Aorta (tissue), 5 donors: Measurements from ENCODE around the gene CEP170B. TPM values are rescaled to one million over a fixed set of nuclear protein-coding genes. Genes with fewer than 3 reads are reported as not detected.

ENCODE experiments used
- ATAC-seq: fragments of 200-7000 bp; cut with Tn5 transposase; one replicate; pipeline ENCODE4 v1.9.1; 2022; ENCODE audit warnings: moderate library complexity; ENCODE audit not compliant: low FRiP score
- DNase-seq, 2 donors: peaks; one replicate each; pipeline ENCODE4 v3.0.0-alpha.2; 2020
- H3K27ac ChIP-seq, 2 donors: one replicate each; pipeline ENCODE4 v1.5.1; 2013; ENCODE audit warnings: low read length in 2 of 2, mild to moderate bottlenecking in 2 of 2, moderate library complexity in 2 of 2, control low read depth in 1 of 2, inconsistent platforms in 1 of 2, low read depth in 1 of 2
- H3K27me3 ChIP-seq, 2 donors: one replicate each; pipeline ENCODE4 v1.6.1; 2013; ENCODE audit warnings: control low read depth in 1 of 2, low read length in 1 of 2, mild to moderate bottlenecking in 1 of 2, moderate library complexity in 1 of 2; ENCODE audit not compliant: insufficient read depth in 2 of 2, control insufficient read depth in 1 of 2
- H3K36me3 ChIP-seq, 2 donors: one replicate each; pipeline ENCODE4 v1.6.1; 2013; ENCODE audit warnings: control low read depth in 1 of 2, low read length in 1 of 2, mild to moderate bottlenecking in 1 of 2; ENCODE audit not compliant: insufficient read depth in 2 of 2, control insufficient read depth in 1 of 2
- H3K4me1 ChIP-seq, 2 donors: one replicate each; pipeline ENCODE4 v1.6.1; 2013; ENCODE audit warnings: low read length in 2 of 2, control low read depth in 1 of 2, mild to moderate bottlenecking in 1 of 2, moderate library complexity in 1 of 2; ENCODE audit not compliant: insufficient read depth in 2 of 2, control insufficient read depth in 1 of 2
- H3K4me3 ChIP-seq, 2 donors: one replicate each; pipeline ENCODE4 v1.5.1; 2013; ENCODE audit warnings: low read length in 2 of 2, control low read depth in 1 of 2, mild to moderate bottlenecking in 1 of 2
- H3K9me3 ChIP-seq: one replicate; pipeline ENCODE4 v1.6.1; 2013; ENCODE audit warnings: mild to moderate bottlenecking, low read length; ENCODE audit not compliant: control insufficient read depth
- WGBS, 2 donors: extraction: QIAGEN DNeasy Blood & Tissue Kit; methylation state at CpG; one replicate each; pipeline ENCODE4 v1.1.7; 2013; 5-methylcytosine and 5-hydroxymethylcytosine counted together
- intact Hi-C, 2 donors: fragments of 100-400 bp; cut with DNase I; formaldehyde crosslinking; loops; one replicate each; pipeline versions ENCODE4 v1.14.2 to v1.15.0; 2022
- polyA plus RNA-seq, 2 donors: library from polyadenylated mRNA; stranded (reverse); fragments of 200-250 nt; gene quantifications; one replicate each; pipeline ENCODE4 v1.2.3, GENCODE V29; 2013
- total RNA-seq, 2 donors: library from RNA; stranded (reverse); fragmentation: NEBNext Ultra II Directional; extraction: Animal tissue kit (Norgen Biotek cat#: 25700); gene quantifications; one replicate each; pipeline ENCODE4 v1.2.1, GENCODE V29; 2021
- donor health status: healthy with polysubstance abuse.
- donor health status: Bipolar disorder and iron deficiency.
- donor health status: DM: no; HTN: no; CAD: no.
- donor health status: DM: no; HTN: no; CAD: no.
- donor health status: DM: yes; HTN: yes; CAD: no.

CEP170B gene
- total and polyA plus RNA-seq, 4 donors: 6.4 to 36.2 (median 23.1) TPM

DNA sequence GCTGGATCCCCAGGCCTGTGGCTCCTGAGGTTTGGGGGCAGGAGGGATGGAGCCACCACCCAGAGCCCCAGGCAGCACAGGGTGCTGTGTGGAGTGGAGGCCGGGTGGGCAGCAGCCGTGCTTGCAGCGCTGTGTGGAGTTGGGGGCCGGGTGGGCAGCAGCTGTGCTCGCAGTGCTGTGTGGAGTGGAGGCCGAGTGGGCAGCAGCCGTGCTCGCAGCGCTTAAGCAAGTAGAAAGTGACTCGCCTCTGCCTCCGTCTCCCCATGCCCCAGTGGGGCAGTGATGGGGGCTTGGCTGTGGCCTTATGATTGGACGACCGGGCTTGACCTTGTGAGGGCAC lies 10.3 kb downstream of the CEP170B start:
- intact Hi-C loops: no loop called here
- 97% methylated on average over 13 of the region's 13 CpGs for WGBS, 2 donors
- peaks cover 0 to 2% of the 10 kb centered on the region in 2 donors for H3K36me3 ChIP-seq
- H3K4me1 ChIP-seq: no peaks in the 10 kb centered on the region
- DNase-seq (no peak), ATAC-seq (no peak)
- H3K4me3 ChIP-seq: no peak overlapping the region
- H3K27ac ChIP-seq: no peak overlapping the region
- H3K9me3 ChIP-seq: no peaks in the 10 kb centered on the region
- H3K27me3 ChIP-seq: no peaks in the 10 kb centered on the region

GRCh38 chr14:104875811-104876210 lies 10.7 kb downstream of the CEP170B start:
- ATAC-seq (no peak), DNase-seq (no peak)
- 97 to 100% methylated on average over 5 to 8 of the region's 8 CpGs for whole genome bisulfite sequencing, 2 donors
- intact Hi-C loops: no loop called here
- Histone ChIP-seq H3K27me3 (no peaks in the 10 kb centered on the region), H3K4me1 (no peaks in the 10 kb centered on the region), H3K4me3 (no peak overlapping the region), H3K36me3 (peaks cover 0 to 6% of the 10 kb centered on the region in 2 donors), H3K27ac (no peak overlapping the region), H3K9me3 (no peaks in the 10 kb centered on the region)

DNA sequence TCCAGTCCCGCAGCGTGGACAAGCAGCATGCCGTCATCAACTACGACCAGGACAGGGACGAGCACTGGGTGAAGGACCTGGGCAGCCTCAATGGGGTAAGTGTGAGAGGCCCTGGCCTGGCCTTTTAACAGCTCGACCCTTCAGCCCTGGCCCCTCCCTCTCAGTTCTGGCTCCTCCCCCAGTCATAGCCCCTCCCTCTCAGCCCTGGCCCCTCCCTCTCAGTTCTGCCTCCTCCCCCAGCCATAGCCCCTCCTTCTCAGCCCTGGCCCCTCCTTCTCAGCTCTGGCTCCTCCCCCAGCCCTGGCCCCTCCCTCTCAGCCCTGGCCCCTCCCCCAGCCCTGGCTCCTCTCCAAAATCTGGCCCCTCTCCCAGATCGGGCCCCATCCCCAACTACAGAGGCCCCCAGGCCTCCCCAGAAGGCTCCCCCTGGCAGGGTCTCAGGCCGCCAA lies 11.2 kb downstream of the CEP170B start:
- Histone ChIP-seq H3K4me1 (no peaks in the 10 kb centered on the region), H3K27ac (no peak overlapping the region), H3K4me3 (no peak overlapping the region), H3K27me3 (no peaks in the 10 kb centered on the region), H3K9me3 (no peaks in the 10 kb centered on the region), H3K36me3 (peaks cover 0 to 6% of the 10 kb centered on the region in 2 donors)
- WGBS, 2 donors: 89 to 97% methylated on average over 7 to 8 of the region's 8 CpGs
- intact Hi-C loops: no loop called here
- DNase-seq (no peak), ATAC-seq (no peak)

- DNase-seq (no peak), ATAC-seq (no peak)
- Histone ChIP-seq H3K27me3 (no peaks in the 10 kb centered on the region), H3K4me3 (no peak overlapping the region), H3K4me1 (no peaks in the 10 kb centered on the region), H3K27ac (no peak overlapping the region), H3K36me3 (peaks cover 0 to 6% of the 10 kb centered on the region in 2 donors), H3K9me3 (no peaks in the 10 kb centered on the region)
- intact Hi-C loops: no loop called here
- WGBS, 2 donors: 83 to 84% methylated on average over 14 of the region's 14 CpGs
Observed at GRCh38 chr14:104877066-104877805, 12.2 kb downstream of the CEP170B start.

DNA sequence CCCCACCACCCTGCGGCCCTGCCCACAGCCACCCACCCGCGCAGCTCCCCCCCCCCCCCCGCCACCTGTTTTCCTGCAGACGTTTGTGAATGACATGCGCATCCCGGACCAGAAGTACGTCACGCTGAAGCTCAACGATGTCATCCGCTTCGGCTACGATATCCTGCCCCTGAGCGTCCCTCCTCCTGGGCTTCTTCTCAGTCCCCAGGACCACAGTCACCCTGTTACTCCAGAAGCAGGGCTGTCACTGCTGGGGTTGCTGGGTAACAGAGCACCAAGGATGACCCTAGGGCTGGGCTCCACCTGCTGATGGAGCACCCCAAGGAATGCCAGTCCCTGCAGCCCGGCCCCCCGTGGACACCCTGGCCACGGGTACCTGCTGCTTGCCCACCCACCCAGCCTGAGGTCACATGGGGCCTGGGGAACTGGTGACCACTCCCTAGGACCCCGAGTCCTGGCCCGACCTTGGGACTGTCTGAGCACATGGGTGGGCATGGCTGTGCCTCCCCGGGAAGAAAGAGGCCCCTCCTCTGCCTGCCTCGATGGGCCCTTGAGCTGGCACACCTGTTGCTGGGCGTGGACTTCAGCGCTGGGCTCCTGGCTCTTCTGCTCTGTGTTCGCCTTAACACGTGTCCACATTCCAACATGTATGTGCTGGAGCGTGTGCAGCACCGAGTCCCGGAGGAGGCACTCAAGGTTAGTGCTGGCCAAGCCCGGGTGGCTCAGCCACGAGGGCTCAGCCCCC lies 12.9 kb downstream of the CEP170B start:
- intact Hi-C loops: no loop called here
- ATAC-seq: no peak
- Histone ChIP-seq H3K4me1 (no peaks in the 10 kb centered on the region), H3K36me3 (peaks cover 0 to 7% of the 10 kb centered on the region in 2 donors), H3K27ac (no peak overlapping the region), H3K4me3 (no peak overlapping the region), H3K27me3 (no peaks in the 10 kb centered on the region), H3K9me3 (no peaks in the 10 kb centered on the region)
- 68 to 71% methylated on average over 27 to 30 of the region's 30 CpGs for WGBS, 2 donors
- peak in 1 of 2 donors; percentile 42 for DNase-seq

- intact Hi-C loops: no loop called here
- no peak for ATAC-seq
- WGBS, 2 donors: 90 to 93% methylated on average over 14 of the region's 14 CpGs
- no peaks in the 10 kb centered on the region for H3K4me1 ChIP-seq
- H3K36me3 ChIP-seq: peaks cover 0 to 9% of the 10 kb centered on the region in 2 donors
- H3K27ac ChIP-seq: no peak overlapping the region
- peak in 1 of 2 donors; percentile 36 for DNase-seq
- H3K27me3 ChIP-seq: no peaks in the 10 kb centered on the region
- no peaks in the 10 kb centered on the region for H3K9me3 ChIP-seq
- H3K4me3 ChIP-seq: no peak overlapping the region
Observed at GRCh38 chr14:104878582-104878981, 13.5 kb downstream of the CEP170B start.

DNA sequence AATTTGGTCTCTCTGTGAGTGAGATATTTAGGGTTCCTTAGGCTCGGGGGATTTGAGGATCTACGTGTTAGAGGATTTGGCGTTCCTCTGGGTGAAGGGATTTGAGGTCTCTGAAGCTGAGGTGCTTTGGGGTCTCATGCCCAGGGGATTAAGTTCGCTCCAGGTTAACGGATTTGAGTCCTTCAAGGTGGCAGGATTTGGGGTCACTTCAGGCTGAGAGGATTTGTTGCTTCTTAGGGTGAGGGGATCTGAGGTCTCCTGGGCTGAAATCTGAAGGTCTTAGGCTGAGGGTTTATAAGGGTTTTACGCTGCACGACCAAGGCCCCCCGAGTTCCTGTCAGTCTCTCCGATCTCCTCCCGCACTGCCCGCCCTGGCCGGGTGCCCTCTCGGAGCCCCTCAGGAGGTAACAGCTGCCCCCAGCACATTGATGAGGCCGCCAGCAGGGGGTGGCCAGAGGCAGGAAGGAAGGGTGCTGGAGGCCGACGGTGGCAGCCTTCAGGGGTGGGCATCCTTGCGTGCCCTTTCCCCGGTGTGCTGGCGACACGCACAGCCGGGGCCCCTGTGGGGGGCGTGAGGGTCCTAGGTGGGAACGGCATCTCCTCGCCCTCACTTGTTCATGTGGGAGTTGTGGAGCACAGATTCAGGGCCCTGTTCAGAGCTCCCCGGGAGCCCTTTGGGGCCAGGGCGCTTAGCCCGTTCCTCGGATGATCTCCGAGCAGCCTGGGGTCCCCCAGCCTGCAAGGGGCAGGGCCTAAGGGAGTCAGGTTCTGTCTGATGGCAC lies 14.3 kb downstream of the CEP170B start:
- WGBS, 2 donors: 87 to 88% methylated on average over 29 of the region's 29 CpGs

DNA sequence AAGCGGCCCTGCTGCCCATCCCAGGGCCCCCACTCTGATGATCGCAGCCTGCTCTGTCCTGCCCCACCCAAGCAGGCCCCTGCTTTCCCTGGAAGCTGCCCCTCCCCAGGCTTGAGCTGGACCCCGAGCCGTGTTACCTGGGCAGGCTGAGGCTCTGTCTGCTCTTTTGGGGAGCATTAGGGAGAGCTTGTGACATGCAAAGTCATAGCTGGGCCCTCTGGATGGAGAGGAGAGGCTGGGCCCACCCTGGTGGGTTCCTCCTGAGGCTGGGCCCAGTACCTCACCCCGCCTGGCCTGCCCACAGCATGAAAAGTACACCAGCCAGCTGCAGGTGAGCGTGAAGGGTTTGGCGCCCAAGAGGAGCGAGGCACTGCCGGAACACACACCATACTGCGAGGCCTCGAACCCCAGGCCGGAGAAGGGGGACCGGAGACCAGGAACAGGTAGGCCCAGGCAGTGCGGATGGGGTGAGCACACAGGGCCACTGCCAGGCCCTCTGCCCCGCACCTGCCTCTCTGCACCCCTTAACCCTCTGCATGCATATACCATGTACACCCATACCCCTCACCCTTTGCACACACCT lies 15.0 kb downstream of the CEP170B start:
- peaks cover 0 to 9% of the 10 kb centered on the region in 2 donors for H3K36me3 ChIP-seq
- ATAC-seq: no peak
- WGBS, 2 donors: 91 to 95% methylated on average over 15 of the region's 15 CpGs
- H3K27me3 ChIP-seq: no peaks in the 10 kb centered on the region
- H3K27ac ChIP-seq: no peak overlapping the region
- H3K9me3 ChIP-seq: no peaks in the 10 kb centered on the region
- no peak overlapping the region for H3K4me3 ChIP-seq
- H3K4me1 ChIP-seq: no peaks in the 10 kb centered on the region
- peak; percentile 38 to 62 for DNase-seq
- intact Hi-C loops: no loop called here

More for the DNA sequence above, 14.3 kb downstream of the CEP170B start:
- no peaks in the 10 kb centered on the region for H3K9me3 ChIP-seq
- no peak for ATAC-seq
- H3K4me3 ChIP-seq: no peak overlapping the region
- no peaks in the 10 kb centered on the region for H3K27me3 ChIP-seq
- no peak for DNase-seq
- no peak overlapping the region for H3K27ac ChIP-seq
- peaks cover 0 to 9% of the 10 kb centered on the region in 2 donors for H3K36me3 ChIP-seq
- intact Hi-C loops: no loop called here
- H3K4me1 ChIP-seq: no peaks in the 10 kb centered on the region
